Left lung (tissue), 10 donors: ENCODE measurements around the gene OVCH2. TPM values are rescaled to one million over a fixed set of nuclear protein-coding genes. Genes with fewer than 3 reads are reported as not detected.
A peak's percentile ranks its signal among the peaks of the same experiment; 100 is the strongest.

Experiments used
- ATAC-seq: fragments of 200-7000 bp; cut with Tn5 transposase; one replicate; pipeline ENCODE4 v1.9.1; 2020; ENCODE audit warnings: moderate library complexity
- DNase-seq, 4 donors: peaks; one replicate each; pipeline ENCODE4 v3.0.0-alpha.2; 2013 to 2020
- H3K27ac ChIP-seq, 2 donors: fragments of 200-600 bp; sonication (generic) in 1 of 2; one replicate each; pipeline versions ENCODE4 v1.5.0 to v1.8.0; 2020 to 2021
- H3K27me3 ChIP-seq, 2 donors: fragments of 200-600 bp; sonication (generic) in 1 of 2; one replicate each; pipeline versions ENCODE4 v1.5.0 to v1.8.0; 2020 to 2021
- H3K36me3 ChIP-seq, 2 donors: fragments of 200-600 bp; sonication (generic) in 1 of 2; one replicate each; pipeline versions ENCODE4 v1.5.0 to v1.8.0; 2020 to 2021
- H3K4me1 ChIP-seq, 2 donors: fragments of 200-600 bp; one replicate each; pipeline ENCODE4 v1.8.0; 2021
- H3K4me3 ChIP-seq, 2 donors: fragments of 200-600 bp; sonication (generic) in 1 of 2; one replicate each; pipeline versions ENCODE4 v1.5.0 to v1.8.0; 2020 to 2021; ENCODE audit warnings: mild to moderate bottlenecking in 1 of 2
- H3K9me3 ChIP-seq, 2 donors: fragments of 200-600 bp; sonication (generic) in 1 of 2; one replicate each; pipeline versions ENCODE4 v1.5.0 to v1.8.0; 2020 to 2021
- intact Hi-C, 2 donors: fragments of 100-400 bp; cut with DNase I; formaldehyde crosslinking; loops; one replicate each; pipeline versions ENCODE4 v1.11.2 to v1.14.2; 2022
- polyA plus RNA-seq, 6 donors: library from polyadenylated mRNA; unstranded; fragments of 120-200 nt; gene quantifications; one replicate each; pipeline ENCODE4 v1.2.1, GENCODE V29; 2013; ENCODE audit not compliant: insufficient read length in 6 of 6
- total RNA-seq, 2 donors: library from RNA; stranded (reverse); fragmentation: NEBNext Ultra II Directional; extraction: Animal tissue kit (Norgen Biotek cat#: 25700); gene quantifications; one replicate each; pipeline ENCODE4 v1.2.1, GENCODE V29; 2021
- TF ChIP-seq, protein P1 (sequence below), 2 donors: fragments of 200-600 bp; sonication (generic) in 1 of 2; IDR thresholded peaks; one replicate each; pipeline versions ENCODE4 v1.5.0 to v1.8.0; 2021; ENCODE audit warnings: antibody characterized with exemption in 2 of 2
- donor health status: DM: no; HTN: yes; CAD: no.
- donor health status: DM: no; HTN: no; CAD: no.

OVCH2 gene
- total and polyA plus RNA-seq, 8 donors: 0.81 to 8.6 (median 4.9) TPM

DNA sequence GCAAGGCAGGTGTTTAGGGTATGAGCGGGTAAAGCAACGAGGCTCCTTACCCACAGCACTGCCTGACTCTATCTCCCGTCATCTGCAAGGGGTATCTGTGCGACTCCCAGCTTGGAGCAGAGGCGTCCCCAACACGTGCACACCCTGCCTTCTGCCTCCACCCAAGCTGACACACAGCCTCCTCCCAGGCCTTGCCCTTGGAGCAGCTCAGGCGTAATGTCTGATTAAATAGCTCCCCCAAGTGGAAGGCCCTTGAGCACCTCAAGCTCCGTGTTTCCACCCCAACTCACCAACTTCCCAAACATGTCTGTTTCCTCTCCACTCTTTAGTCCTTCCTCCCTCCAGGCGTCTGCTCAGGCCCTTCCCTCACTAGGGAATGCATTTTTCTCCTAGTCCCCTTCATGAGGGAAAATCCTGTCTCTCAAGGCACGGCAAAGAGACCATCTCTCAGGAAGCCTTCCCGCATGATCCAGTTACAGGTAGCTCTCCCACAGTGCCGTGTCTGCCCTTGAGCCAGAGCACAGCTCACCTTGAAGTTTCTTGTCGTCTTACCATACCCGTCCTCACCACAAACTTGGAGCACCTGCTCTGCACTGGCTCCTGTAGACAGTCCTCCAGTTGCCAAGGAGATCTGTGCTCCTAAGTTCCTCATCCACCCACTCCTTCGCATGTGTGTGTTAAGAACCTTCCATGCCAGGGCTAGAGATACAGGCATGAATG, 48.8 kb downstream of the OVCH2 start:
- no peaks in the 10 kb centered on the region for H3K9me3 ChIP-seq
- ATAC-seq: peak; percentile 98
- H3K36me3 ChIP-seq: peaks cover 0 to 33% of the 10 kb centered on the region in 2 donors
- intact Hi-C loops: no loop called here
- DNase-seq: peak in 2 of 4 donors; percentile 47 to 70
- H3K4me1 ChIP-seq: no peaks in the 10 kb centered on the region
- H3K27me3 ChIP-seq: no peaks in the 10 kb centered on the region
- TF ChIP-seq, protein P1, sequence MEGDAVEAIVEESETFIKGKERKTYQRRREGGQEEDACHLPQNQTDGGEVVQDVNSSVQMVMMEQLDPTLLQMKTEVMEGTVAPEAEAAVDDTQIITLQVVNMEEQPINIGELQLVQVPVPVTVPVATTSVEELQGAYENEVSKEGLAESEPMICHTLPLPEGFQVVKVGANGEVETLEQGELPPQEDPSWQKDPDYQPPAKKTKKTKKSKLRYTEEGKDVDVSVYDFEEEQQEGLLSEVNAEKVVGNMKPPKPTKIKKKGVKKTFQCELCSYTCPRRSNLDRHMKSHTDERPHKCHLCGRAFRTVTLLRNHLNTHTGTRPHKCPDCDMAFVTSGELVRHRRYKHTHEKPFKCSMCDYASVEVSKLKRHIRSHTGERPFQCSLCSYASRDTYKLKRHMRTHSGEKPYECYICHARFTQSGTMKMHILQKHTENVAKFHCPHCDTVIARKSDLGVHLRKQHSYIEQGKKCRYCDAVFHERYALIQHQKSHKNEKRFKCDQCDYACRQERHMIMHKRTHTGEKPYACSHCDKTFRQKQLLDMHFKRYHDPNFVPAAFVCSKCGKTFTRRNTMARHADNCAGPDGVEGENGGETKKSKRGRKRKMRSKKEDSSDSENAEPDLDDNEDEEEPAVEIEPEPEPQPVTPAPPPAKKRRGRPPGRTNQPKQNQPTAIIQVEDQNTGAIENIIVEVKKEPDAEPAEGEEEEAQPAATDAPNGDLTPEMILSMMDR (IDR thresholded peaks at IDR 0.05): peak in 1 of 2 donors; percentile 35
- H3K27ac ChIP-seq: no peak overlapping the region
- no peak overlapping the region for H3K4me3 ChIP-seq

DNA sequence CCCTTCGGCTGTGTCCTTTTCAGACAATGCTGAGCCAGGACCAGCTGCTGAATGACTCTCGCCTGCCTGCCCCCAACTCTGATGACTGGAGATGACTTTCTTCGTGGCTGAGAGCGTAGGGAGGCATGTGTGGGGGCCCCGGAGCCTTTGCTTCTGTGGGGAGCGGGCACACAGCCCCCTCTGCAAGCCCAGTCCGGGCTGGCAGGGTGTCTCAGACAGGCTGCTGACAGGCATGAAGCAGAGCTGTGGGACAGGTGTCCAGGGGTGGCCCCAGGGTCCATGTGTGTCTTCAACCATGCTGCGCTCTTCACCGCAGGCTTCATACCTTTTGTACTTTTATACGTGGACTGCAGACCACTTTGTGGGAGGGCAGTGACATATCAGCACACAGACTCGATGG, 49.6 kb downstream of the OVCH2 start:
- TF ChIP-seq, protein P1 (IDR thresholded peaks at IDR 0.05): no peak
- H3K27ac ChIP-seq: no peak overlapping the region
- DNase-seq (no peak), ATAC-seq (peak; percentile 18)
- no peaks in the 10 kb centered on the region for H3K4me1 ChIP-seq
- no peaks in the 10 kb centered on the region for H3K27me3 ChIP-seq
- H3K4me3 ChIP-seq: no peak overlapping the region
- H3K36me3 ChIP-seq: peaks cover 0 to 40% of the 10 kb centered on the region in 2 donors
- intact Hi-C loops: no loop called here
- no peaks in the 10 kb centered on the region for H3K9me3 ChIP-seq

DNA sequence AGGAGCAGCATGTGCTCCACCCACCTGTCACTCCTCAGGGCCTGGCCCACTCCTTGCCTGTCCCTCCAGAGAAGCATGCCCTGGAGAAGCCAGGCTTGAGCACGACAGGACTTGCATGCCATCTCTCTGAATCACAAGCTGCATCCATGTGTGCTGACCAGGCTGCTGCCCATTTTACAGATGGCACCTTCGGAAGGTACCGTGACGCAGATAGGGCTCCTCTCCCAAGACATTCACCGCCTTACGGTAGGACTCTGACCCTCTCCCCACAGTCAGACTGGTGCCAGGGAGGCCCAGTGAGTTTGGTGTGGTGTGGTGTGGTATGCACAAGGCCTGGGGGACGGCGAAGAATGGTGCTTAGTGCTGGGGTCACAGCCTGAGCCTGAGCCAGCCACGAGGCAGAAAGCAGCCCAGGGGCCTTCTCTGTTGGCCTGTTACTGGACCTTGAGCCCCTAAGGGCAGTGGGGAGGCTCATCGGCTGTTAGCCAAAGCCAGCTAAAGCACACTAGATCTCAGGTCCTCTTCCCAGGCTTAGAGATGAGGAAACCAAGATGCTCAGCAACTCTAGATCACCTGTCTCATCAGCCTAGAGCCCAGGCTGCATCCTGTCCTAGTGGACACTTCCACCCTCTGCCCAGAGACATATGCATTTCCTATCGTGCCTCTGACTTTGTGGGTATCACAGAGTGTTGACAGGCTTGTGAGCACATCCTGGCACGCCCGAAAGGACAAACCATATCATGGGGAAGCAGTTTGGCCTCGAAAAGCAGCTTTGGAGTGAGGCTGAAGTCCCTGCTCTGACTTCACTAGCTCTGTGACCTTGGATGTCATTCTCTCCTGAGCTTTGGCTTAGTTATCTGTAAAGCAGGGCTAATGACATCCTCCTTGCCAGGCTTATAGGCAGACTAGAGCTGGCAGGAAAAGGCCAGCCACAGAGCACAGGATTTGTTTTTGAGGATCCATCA, 50.7 kb downstream of the OVCH2 start:
- Histone ChIP-seq H3K27ac (no peak overlapping the region), H3K4me1 (no peaks in the 10 kb centered on the region), H3K36me3 (peaks cover 0 to 52% of the 10 kb centered on the region in 2 donors), H3K4me3 (no peak overlapping the region), H3K9me3 (no peaks in the 10 kb centered on the region), H3K27me3 (no peaks in the 10 kb centered on the region)
- DNase-seq: no peak
- no peak for ATAC-seq
- TF ChIP-seq, protein P1 (IDR thresholded peaks at IDR 0.05): no peak
- intact Hi-C loops: no loop called here

DNA sequence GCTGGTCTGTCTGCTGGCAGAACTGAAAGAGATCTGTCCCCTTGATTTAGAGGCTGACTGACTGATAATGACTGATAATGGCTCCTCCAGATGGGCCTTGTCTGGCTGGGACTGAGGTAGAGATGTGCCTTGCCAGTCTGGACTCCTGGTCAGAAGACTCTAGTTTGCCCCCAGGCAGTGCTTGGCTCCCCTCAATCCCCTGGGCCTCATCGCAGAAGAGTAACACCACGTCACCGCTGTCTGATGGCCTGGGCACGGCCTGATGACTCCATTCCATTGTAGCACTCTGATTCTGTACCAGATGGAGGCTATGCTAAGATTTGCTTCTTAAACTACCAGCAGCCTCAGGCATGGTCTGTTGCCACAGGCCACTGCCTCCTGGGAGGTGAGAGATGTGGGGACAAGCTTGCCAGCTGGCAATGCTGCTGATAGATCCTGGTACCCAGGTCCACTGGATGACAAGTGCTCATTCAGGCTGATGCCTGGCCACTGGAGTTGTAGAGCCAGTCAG, 52.0 kb downstream of the OVCH2 start:
- Histone ChIP-seq H3K27me3 (no peaks in the 10 kb centered on the region), H3K27ac (no peak overlapping the region), H3K4me1 (no peaks in the 10 kb centered on the region), H3K4me3 (no peak overlapping the region), H3K36me3 (peaks cover 0 to 61% of the 10 kb centered on the region in 2 donors), H3K9me3 (no peaks in the 10 kb centered on the region)
- TF ChIP-seq, protein P1 (IDR thresholded peaks at IDR 0.05): no peak
- peak in 1 of 4 donors; percentile 44 for DNase-seq
- intact Hi-C loops: no loop called here
- ATAC-seq: no peak

DNA sequence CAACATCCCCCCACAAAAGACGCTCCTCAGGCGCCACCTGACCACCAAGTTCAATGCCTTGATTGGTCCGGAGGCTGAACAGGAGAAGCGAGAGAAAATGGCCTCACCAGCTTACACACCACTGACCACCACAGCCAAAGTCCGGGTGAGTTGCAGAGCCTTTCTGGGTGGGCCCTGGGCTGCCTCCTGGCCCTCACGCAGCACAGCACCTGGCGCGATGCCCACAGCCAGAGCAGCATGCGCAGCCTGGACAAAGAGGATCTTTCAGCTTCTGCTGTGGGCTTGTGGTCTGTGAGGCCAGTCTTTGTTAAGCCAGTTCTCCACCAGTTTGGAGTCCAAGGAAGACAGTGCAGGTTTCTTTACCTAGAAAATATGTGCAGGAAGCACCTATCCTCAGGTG, 54.6 kb downstream of the OVCH2 start:
- no peaks in the 10 kb centered on the region for H3K9me3 ChIP-seq
- H3K36me3 ChIP-seq: peaks cover 0 to 71% of the 10 kb centered on the region in 2 donors
- no peaks in the 10 kb centered on the region for H3K27me3 ChIP-seq
- DNase-seq (peak in 1 of 4 donors; percentile 57), ATAC-seq (no peak)
- no peaks in the 10 kb centered on the region for H3K4me1 ChIP-seq
- no peak overlapping the region for H3K27ac ChIP-seq
- no peak overlapping the region for H3K4me3 ChIP-seq
- TF ChIP-seq, protein P1 (IDR thresholded peaks at IDR 0.05): no peak
- intact Hi-C loops: no loop called here
